ENCODE data around the gene HDAC4. TPM values are rescaled to one million over a fixed set of nuclear protein-coding genes. Genes with fewer than 3 reads are reported as not detected.

Gene HDAC4
- total and polyA plus RNA-seq, 4 donors: 2.9 to 37.2 (median 4.4) TPM

GRCh38 chr2:239307921-239308613 lies 92.8 kb downstream of the HDAC4 start:
- no peaks in the 10 kb centered on the region for H3K36me3 ChIP-seq (ENCODE audit: control insufficient read depth in 4 of 4, insufficient read depth in 3 of 4, low read depth in 1 of 4, low read length in 3 of 4)
- no peak overlapping the region for H3K4me3 ChIP-seq (ENCODE audit: low read depth in 1 of 3, low read length in 3 of 3)
- no peaks in the 10 kb centered on the region for H3K27me3 ChIP-seq (ENCODE audit: control insufficient read depth in 4 of 4, insufficient read depth in 4 of 4, low read length in 3 of 4)
- 89% methylated on average over 16 of the region's 16 CpGs for WGBS
- TF ChIP-seq HNF4G (IDR thresholded peaks at IDR 0.05) (no peak), YY1 (IDR thresholded peaks at IDR 0.05) (no peak), RXRA (IDR thresholded peaks at IDR 0.05) (no peak), TAF1 (conservative IDR thresholded peaks at IDR 0.05) (no peak), REST (IDR thresholded peaks at IDR 0.05) (no peak), GABPA (IDR thresholded peaks at IDR 0.05 in 1 of 2, conservative IDR thresholded peaks at IDR 0.05 in 1 of 2) (no peak), RAD21 (IDR thresholded peaks at IDR 0.05) (no peak), NR2F2 (IDR thresholded peaks at IDR 0.05) (no peak), ZBTB33 (IDR thresholded peaks at IDR 0.05) (no peak)
- peaks cover 5 to 19% (median 16%) of the 10 kb centered on the region in 4 donors for H3K4me1 ChIP-seq (ENCODE audit: control insufficient read depth in 4 of 4, insufficient read depth in 4 of 4, low read length in 3 of 4)
- peak overlapping the region in 1 of 2 donors; percentile 16 for H3K27ac ChIP-seq (ENCODE audit: low read depth in 1 of 2, low read length in 2 of 2)
- no peak for DNase-seq (ENCODE audit: low spot score)
- no peaks in the 10 kb centered on the region for H3K9me3 ChIP-seq (ENCODE audit: control insufficient read depth in 4 of 4, low read length in 3 of 4)
- no peak overlapping the region for H3K9ac ChIP-seq (ENCODE audit: low read depth in 1 of 2, low read length in 2 of 2)

GRCh38 chr2:239307221-239307569 lies 93.6 kb downstream of the HDAC4 start:
- Histone ChIP-seq H3K9ac (ENCODE audit: low read depth in 1 of 2, low read length in 2 of 2) (no peak overlapping the region), H3K36me3 (ENCODE audit: control insufficient read depth in 4 of 4, insufficient read depth in 3 of 4, low read depth in 1 of 4, low read length in 3 of 4) (no peaks in the 10 kb centered on the region), H3K9me3 (ENCODE audit: control insufficient read depth in 4 of 4, low read length in 3 of 4) (no peaks in the 10 kb centered on the region), H3K4me3 (ENCODE audit: low read depth in 1 of 3, low read length in 3 of 3) (no peak overlapping the region), H3K4me1 (ENCODE audit: control insufficient read depth in 4 of 4, insufficient read depth in 4 of 4, low read length in 3 of 4) (peaks cover 5 to 20% (median 17%) of the 10 kb centered on the region in 4 donors), H3K27ac (ENCODE audit: low read depth in 1 of 2, low read length in 2 of 2) (no peak overlapping the region), H3K27me3 (ENCODE audit: control insufficient read depth in 4 of 4, insufficient read depth in 4 of 4, low read length in 3 of 4) (no peaks in the 10 kb centered on the region)
- 98% methylated on average over 8 of the region's 8 CpGs for WGBS
- no peak for DNase-seq (ENCODE audit: low spot score)
- no peak for TF ChIP-seq YY1 (IDR thresholded peaks at IDR 0.05)
- TF ChIP-seq SP1 (IDR thresholded peaks at IDR 0.05): no peak
